Activated CD8-positive, alpha-beta T cell treated with anti-CD3 and anti-CD28 coated beads for 36 hours (primary cell): ENCODE measurements around the gene TULP1. TPM values are rescaled to one million over a fixed set of nuclear protein-coding genes. Genes with fewer than 3 reads are reported as not detected.

Experiments used
- ATAC-seq: fragments of 200-7000 bp; cut with Tn5 transposase; one replicate; pipeline ENCODE4 v1.10.0; 2021; ENCODE audit warnings: mild to moderate bottlenecking, moderate library complexity
- CTCF ChIA-PET: fragments of 350-600 bp; sonication (Branson Sonifier 250); formaldehyde crosslinking; loops from one replicate; lab custom pipeline; 2021; ENCODE audit warnings: antibody characterized with exemption; lab: Charles Lee
- POLR2A ChIA-PET: fragments of 350-600 bp; sonication (Branson Sonifier 250); formaldehyde crosslinking; loops from one replicate; lab custom pipeline; 2021; ENCODE audit warnings: antibody characterized with exemption; lab: Charles Lee
- DNase-seq: peaks from one replicate; pipeline ENCODE4 v3.0.0-alpha.2; 2020
- H3K27ac Mint-ChIP-seq: one replicate; pipeline ENCODE4 v1.8.0; 2021; ENCODE audit warnings: mild to moderate bottlenecking, mixed read lengths
- H3K27me3 Mint-ChIP-seq: one replicate; pipeline ENCODE4 v1.8.0; 2021; ENCODE audit warnings: mixed read lengths
- H3K36me3 Mint-ChIP-seq: one replicate; pipeline ENCODE4 v1.8.0; 2021; ENCODE audit warnings: low read depth, mixed read lengths
- H3K4me1 Mint-ChIP-seq: one replicate; pipeline ENCODE4 v1.8.0; 2021; ENCODE audit warnings: low read depth, mixed read lengths
- H3K4me3 Mint-ChIP-seq: one replicate; pipeline ENCODE4 v1.8.0; 2021; ENCODE audit warnings: mild to moderate bottlenecking, moderate library complexity, mixed read lengths
- H3K9me3 Mint-ChIP-seq: one replicate; pipeline ENCODE4 v1.8.0; 2021; ENCODE audit warnings: mixed read lengths
- CTCF ChIP-seq: fragments of 200-600 bp; IDR thresholded peaks from one replicate; pipeline ENCODE4 v1.8.0; 2022; ENCODE audit warnings: antibody characterized with exemption, mild to moderate bottlenecking
- intact Hi-C: fragments of 100-400 bp; cut with micrococcal nuclease; formaldehyde crosslinking; loops from one replicate; pipeline ENCODE4 v1.10.0; 2022
- total RNA-seq, 2 experiments: library from RNA; stranded (reverse); gene quantifications; one replicate each; pipeline ENCODE4 v1.2.3, GENCODE V29; 2021

The TULP1 gene
- total RNA-seq, 2 experiments from 2014 or later, result not detected

- Mint-ChIP-seq H3K9me3 (no peaks in the 10 kb centered on the region), H3K4me1 (peaks cover 34% of the 10 kb centered on the region), H3K36me3 (peaks cover 48% of the 10 kb centered on the region), H3K27ac (peak overlapping the region; percentile 70), H3K4me3 (no peak overlapping the region), H3K27me3 (no peaks in the 10 kb centered on the region)
- intact Hi-C loops, result no loop called here
- TF ChIP-seq CTCF, result no peak
- DNase-seq (peak; percentile 41), ATAC-seq (peak; percentile 12)
- ChIA-PET CTCF (interaction anchor here (1.7 kb wide), 1 partner anchor 10 kb away, joined by 5 read pairs; no protein-coding TSS in a partner anchor), POLR2A (interaction anchor here (0.6 to 16.3 kb wide), 12 partner anchors 14 to 253 kb away, joined by 3 to 327 read pairs (median 4); partner anchors contain the start of genes DEF6, FANCE, PPARD and TEAD3)
These were observed 39.4 kb downstream of the TULP1 start for GRCh38 chr6:35473075-35473849.

DNA sequence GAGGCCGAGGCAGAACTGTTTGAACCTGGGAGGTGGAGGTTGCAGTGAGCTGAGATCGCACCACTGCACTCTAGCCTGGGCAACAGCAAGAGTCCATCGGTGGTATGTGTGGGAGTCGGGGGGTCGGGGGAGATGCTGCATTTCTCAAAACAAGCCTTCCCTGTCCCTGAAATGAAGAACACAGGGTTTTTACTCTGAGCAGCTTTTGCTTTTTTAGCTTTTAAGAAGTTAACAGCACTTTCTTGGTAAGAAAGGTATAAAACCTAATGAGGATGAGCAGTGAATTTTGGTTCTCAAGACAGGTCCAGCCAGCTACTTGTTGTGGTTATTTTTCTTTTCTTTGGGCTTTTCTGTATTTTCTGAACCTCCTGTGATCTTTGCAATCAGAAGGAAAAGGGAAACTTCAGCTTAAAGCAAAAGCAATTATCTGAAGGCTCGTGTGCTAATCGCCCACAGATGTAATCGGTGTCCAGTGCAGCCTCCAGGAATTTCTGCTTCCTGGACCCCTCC, 40.8 kb downstream of the TULP1 start:
- no peak for ATAC-seq
- intact Hi-C loops, result no loop called here
- Mint-ChIP-seq H3K36me3 (peaks cover 53% of the 10 kb centered on the region), H3K9me3 (no peaks in the 10 kb centered on the region), H3K4me3 (peak overlapping the region; percentile 97), H3K27me3 (no peaks in the 10 kb centered on the region), H3K4me1 (peaks cover 40% of the 10 kb centered on the region), H3K27ac (peak overlapping the region; percentile 98)
- no peak for DNase-seq
- no peak for TF ChIP-seq CTCF
- ChIA-PET CTCF (interaction anchor here (0.9 to 1.2 kb wide), 4 partner anchors 80 to 178 kb away, joined by 3 to 6 read pairs (median 4); partner anchors contain the start of gene PPARD), POLR2A (interaction anchor here (0.7 to 16.3 kb wide), 14 partner anchors 16 to 217 kb away, joined by 3 to 327 read pairs (median 4); partner anchors contain the start of genes DEF6, FANCE, FKBP5 and PPARD)

DNA sequence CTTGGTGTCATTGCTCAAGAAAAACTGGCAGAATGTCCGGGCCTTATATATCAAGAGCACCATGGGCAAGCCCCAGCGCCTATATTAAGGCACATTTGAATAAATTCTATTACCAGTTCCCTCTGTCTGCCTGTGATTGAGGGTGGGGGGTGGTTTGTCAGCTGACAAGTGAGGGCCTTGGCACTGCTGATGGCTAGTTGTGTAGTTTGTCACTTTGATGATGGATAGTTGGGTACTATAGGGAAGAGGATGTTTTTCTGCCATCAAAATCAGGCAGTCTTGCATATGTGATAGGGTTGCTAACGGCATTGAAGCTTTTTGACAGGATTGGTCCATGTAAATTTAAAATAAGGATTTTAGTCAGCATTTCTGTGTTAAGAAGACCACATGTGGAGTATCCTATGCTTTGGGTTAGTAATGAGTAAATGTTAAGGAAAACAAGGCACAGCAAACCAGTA, 42.0 kb downstream of the TULP1 start:
- CTCF ChIA-PET, result interaction anchor here (0.6 to 2.1 kb wide), 2 partner anchors 21 to 213 kb away, joined by 3 to 7 read pairs; no protein-coding TSS in a partner anchor
- H3K4me1 Mint-ChIP-seq, result peaks cover 40% of the 10 kb centered on the region
- H3K27me3 Mint-ChIP-seq, result no peaks in the 10 kb centered on the region
- H3K27ac Mint-ChIP-seq, result peak overlapping the region; percentile 98
- peaks cover 58% of the 10 kb centered on the region for H3K36me3 Mint-ChIP-seq
- TF ChIP-seq CTCF, result no peak
- intact Hi-C loops, result no loop called here
- ATAC-seq (no peak), DNase-seq (no peak)
- peak overlapping the region; percentile 97 for H3K4me3 Mint-ChIP-seq
- POLR2A ChIA-PET, result interaction anchor here (0.6 to 16.3 kb wide), 13 partner anchors 17 to 191 kb away, joined by 3 to 327 read pairs (median 4); partner anchors contain the start of genes DEF6, FANCE, PPARD and TEAD3
- H3K9me3 Mint-ChIP-seq, result no peaks in the 10 kb centered on the region

- ChIA-PET POLR2A (interaction anchor here (0.7 to 16.3 kb wide), 12 partner anchors 17 to 245 kb away, joined by 3 to 327 read pairs (median 15); partner anchors contain the start of genes DEF6, FANCE, PPARD and TEAD3), CTCF (interaction anchor here (2.1 kb wide), 1 partner anchor 21 kb away, joined by 7 read pairs; no protein-coding TSS in a partner anchor)
- Mint-ChIP-seq H3K36me3 (peaks cover 58% of the 10 kb centered on the region), H3K27ac (peak overlapping the region; percentile 98), H3K4me3 (peak overlapping the region; percentile 97), H3K27me3 (no peaks in the 10 kb centered on the region), H3K9me3 (no peaks in the 10 kb centered on the region), H3K4me1 (peaks cover 40% of the 10 kb centered on the region)
- ATAC-seq, result no peak
- intact Hi-C loops, result loop anchor here (5.0 kb wide), 1 partner anchor 173 kb away; the partner anchor contains the start of gene DEF6
- TF ChIP-seq CTCF, result no peak
- DNase-seq, result no peak
These were observed 42.7 kb downstream of the TULP1 start for GRCh38 chr6:35469751-35470662.
